NCI-H2107 treated with DMSO at 0.1 percent for 48 hours (cell line): Measurements from ENCODE around the gene ANXA11.
A peak's percentile ranks its signal among the peaks of the same experiment; 100 is the strongest.
"Not testable (repeated sequence)": the region's sequence is repeated elsewhere in the genome, so short reads cannot be mapped to it uniquely, and the experiment has no call there.

ENCODE experiments used
- DNase-seq: peaks from one replicate; lab custom pipeline; 2025; ENCODE audit not compliant: unreplicated experiment; lab: John Stamatoyannopoulos, UW

The ANXA11 gene

DNA sequence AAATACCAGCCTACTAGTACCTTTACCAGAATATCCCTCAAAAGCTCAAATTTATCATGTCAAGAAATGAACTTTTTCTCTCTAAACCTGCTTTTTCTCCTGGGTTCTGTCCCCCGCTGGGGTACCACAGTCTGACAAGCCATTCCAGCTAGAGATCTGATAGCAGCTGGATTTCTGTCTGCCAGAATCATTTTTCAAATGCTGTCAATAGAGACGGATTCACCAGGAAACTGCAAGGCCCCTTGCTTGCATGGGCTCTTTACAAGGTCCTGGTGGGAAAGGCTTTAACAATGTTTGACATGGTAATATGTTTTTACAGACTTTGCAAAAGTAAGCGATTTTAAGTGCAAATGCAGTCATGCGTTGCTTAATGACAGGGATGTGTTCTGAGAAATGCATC lies 4.9 kb upstream of the ANXA11 start:
- no peak for DNase-seq

DNA sequence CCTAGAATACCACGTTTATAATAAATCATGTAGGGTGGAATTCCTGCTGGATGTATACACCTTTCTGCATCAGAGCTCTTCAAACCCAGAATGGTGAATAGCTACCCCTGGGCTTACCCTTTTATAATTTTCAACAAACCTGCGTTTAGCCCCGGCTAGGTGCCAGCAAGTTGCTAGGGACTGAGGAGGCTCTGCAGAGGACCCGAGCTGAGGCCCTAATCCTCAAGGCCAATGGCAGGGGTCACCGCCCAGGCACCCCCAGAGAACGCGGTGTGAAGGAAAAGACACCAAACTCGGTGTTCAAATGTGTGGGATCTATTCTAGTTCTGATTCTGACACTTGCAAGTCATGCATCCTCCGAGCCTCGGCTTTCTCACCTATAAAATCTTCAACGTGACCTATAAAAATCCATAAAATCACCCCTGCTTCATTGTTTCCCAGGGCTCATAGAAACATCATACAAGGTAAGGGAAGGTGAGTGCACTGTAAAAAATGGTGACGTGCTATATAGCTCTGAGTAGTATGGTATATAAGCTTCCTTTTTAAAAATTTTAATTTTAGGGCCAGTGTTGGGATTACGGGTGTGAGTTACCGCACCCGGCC lies 2.5 kb upstream of the ANXA11 start:
- DNase-seq, result no peak

DNA sequence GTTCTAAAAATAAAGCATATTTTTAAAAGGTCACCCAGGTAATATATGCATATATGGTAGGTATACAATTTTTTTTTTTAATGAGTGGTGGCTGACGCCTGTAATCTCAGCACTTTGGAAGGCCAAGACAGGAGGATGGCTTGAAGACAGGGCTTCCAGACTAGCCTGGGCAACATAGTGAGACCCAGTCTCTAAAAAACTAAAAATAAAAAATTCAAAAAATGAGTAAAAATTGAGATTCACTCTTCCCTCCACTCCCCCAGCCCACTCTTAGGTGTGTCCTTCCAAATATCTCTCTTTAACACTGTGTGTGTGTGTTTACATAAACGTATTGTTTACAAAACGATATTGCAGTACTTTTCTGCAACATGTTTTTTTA lies 929 bp upstream of the ANXA11 start:
- no peak for DNase-seq

DNA sequence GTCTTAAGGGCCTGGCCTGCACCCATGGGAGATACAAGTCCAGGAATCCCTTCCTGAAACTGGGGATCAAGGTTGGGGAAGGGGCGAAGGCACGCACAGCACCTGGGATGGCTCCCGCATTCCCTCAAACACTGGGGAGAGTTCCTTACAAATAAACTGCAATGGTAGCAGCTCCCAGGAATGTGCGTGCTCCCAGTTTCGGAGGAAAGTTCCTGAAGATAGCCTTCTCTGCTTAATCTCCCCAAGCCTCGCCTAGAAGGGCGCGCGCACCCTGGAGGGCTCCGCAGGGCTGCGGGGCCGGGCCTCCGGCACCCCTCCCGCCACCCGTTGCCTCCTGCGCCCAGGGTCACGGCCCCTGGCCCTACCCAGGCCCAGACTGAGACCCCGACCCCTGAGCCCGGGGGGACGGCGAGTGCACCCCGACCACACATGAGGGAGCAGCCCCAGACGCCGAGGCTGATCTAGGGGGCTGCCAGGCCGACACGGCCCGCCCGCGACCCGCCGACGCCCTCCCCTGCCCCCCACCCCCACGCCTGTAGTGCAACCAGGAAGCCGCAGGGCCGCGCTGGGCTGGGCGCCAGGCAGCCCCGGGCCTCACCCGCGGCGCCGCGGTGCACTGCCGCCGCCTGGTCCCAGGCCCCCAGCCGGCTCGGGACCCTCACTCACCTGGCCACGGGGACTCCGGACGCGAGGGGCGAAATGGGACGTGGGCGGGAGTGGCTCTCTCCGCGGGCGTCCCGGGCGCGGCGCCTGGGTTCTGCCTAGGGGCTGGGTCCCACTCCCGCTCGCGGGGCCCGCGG lies 460 bp downstream of the ANXA11 start:
- no peak for DNase-seq

DNA sequence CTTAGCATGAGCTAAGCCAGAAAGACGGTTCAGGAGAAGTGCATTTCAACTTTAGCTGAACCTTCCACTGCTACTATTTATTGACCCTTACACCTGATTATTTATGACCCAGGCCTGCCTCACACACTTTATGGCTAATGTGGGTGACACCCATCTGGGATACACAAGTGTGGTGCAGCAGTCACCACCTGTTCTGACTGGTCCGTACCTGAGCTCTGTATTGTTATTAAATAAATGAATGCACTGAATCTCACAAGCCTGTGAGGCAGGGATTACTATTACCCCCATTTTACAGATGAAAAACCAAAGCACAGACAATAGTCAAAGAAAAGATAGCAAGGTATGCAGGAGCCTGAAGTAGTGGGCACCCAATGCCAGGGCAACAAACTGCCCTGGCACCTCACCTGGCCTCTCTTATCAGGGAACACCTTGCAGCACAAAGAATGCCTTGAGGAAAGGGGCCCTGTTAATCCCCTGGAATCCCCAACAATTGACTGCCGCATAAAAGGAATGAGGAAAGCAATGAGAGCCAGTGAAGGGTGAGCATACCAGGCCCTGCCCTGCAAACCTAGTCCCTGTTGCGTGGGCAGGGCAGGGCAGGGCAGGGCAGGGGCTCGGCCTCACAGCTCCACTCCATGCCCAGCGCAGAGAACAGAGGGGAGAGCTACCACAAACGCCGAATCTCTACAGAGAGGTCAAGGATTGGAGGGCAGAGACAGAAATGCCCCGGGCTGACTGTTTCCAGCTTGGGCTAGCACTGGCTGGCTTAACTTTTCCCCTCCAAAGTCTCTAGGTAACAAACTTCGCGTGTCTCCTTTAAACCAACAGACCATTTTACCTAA lies 1.3 kb downstream of the ANXA11 start:
- DNase-seq, result peak; percentile 47

DNA sequence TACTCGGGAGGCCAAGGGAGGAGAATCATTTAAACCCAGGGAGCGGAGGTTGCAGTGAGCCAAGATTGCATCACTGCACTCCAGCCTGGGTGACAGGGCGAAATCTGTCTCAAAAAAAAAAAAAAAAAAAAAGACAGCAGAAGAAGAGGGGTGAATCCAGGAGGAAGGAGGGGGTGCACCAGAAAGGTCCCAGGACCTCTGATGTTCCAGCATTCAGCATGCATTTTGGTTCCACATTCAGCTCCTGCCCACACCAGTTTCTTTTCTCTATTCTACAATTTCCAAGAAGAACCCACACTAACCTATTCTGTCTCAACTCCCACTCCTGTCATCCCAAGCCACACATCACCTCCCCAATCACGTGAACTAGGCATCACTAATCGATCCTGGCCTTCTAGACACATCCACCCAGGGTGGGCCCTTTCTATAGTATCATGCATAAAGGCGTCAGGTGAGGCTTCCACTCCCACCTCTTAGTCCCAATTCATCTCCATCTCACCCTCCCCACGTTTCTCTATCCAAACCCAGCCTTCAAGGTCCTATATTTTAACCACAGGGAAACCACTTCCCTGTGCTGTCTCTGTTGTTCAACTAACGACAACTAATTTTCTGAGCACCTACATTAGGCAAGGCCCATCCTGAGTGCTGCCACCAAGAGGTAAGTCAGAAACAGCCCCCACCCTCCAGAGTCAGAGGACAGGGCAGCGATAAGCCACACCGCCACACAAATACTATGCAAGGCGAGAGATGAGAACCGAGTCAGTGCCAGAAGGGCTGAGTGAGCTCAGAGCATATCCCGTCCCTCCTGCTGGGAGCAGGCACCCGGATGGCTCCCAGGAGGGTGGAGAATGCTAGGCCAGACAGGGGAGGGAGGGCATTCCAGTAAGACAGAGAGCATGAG lies 2.2 kb downstream of the ANXA11 start:
- DNase-seq, result no peak

DNA sequence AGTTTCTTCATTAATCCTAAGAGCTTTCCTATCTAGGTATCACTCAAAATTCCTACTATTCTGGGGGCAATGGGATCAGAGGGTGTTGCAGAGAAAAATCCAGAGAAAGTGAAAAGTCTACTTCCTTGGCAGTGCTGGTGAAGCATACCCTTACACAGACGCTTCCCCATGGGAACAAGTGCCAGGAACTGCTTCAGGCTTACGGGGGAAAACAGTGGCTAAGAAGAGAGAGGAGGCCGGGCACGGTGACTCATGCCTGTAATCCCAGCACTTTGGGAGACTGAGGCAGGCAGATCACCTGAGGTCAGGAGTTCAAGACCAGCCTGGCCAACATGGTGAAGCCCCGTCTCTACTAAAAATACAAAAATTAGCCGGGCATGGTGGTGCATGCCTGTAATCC lies 2.8 kb downstream of the ANXA11 start:
- DNase-seq, result not testable (repeated sequence)

DNA sequence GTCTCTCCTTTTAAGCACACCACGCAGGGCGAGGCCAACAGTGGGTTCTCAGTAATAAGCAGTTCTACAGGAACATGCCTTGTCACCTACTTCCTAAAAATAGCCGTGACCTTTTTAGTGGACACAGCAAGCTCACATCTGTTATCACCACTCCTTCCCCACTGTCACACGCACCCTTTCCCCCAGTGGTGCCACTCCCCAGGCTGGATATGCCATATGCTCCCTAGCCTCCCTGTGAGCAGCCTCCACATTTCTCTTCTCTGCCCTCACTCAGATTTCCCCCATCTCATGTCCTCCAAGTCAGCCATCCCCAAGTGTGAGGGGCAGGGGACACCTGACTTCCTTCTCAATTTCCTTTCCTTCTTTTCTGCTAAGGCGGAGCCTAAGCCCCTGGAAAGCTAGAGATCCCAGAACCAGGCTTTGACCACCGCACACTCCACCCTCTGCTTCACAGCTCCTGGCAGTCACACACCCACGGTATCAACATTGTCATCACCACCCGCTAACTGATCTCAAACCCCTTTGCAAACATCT lies 3.7 kb downstream of the ANXA11 start:
- no peak for DNase-seq

DNA sequence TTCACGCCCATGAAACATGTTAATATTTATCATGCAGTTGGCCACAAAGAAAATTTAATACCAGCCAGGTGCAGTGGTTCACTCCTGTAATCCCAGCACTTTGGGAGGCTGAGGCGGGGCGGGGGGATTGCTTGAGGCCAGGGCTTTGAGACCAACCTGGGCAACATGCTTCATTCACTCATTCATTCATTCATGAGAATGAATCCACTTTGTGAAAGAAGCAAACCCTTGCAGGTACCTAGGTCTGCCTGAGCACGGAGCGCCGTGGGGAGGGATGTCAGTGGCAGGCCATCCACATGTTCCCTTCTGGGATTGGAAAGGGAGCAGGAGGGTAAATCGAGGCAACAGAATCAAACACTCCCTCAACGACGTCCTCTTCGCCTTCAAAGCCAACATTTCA lies 4.7 kb downstream of the ANXA11 start:
- DNase-seq, result no peak

DNA sequence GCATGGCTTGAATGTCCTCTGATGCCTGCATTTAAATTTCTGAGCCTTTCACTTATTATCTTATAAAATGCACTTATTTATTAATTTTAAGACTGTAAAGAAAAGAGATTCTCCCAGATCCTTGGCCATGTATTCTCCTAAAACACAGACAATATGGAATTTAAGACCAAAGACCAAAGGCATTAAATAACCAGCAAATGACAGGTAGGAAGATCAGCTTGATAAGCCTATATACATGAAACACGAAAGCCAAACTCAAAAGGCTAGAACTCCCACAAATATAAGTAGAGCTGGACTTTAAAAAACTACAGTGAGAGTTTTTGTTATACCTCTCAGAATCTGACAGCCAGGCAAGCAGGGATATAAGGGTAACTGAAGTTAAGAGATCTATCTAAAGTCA lies 5.1 kb downstream of the ANXA11 start:
- no peak for DNase-seq

DNA sequence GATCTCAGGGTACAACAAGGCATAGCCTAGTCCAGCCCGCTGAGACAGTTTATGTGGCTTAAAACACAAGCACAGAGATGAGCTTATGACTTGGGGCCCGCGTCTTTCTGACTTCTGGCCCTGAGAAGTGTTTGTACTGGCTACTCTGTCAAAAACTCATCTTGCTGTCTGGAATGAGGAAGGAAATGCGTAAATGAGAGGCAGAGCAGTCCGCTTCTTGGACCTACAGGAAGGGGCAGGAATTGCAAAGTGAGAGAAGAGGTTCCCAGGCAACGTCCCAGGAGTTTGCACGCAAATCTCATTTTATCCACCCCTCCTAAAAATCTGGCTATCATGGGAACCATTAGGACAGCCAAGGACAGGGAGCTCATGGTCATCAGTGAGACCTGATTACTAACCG lies 5.5 kb downstream of the ANXA11 start:
- DNase-seq, result no peak

DNA sequence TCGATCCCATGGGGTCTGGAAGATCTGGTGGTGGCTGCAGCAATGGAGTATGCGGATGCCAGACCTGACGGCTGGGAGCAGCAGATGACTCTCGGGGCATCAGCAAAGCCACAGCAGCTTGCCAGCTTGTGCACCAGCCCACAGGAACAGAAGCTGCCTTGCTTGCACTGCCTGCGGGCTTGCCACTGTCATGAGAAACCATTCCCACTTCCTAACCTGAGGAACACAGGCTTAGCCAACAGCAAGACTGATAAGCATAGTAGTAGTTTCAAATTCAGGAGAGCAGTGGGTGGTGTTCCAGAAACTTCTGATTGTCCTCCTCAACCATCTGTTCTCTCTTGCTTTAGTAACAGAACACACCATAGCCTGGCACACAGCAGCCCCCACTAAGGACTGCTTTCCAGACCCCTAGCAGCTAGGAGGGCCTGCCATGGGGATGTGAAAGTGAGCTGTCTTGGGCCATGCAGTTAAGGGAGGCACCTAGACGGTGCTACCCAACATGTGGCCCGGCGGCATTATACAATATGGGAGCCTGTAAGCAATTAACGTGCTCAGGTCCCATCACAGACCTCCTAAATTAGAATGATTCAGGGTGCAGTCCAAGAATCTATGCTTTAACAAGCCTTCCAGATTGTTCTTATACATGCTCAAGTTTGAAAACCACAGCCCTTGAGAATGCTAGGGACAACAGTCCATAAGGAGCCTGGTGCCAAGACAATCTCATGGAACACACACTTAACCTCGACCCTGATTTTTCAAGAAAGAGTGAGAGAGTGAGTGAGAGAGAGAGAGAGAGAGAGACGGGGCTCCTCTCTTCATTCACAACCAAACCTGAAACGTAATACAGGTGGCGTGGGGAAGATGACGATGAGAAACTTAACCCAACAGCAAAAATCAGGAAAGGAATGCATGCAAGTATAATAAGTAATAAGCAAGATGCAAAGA lies 7.1 kb downstream of the ANXA11 start:
- no peak for DNase-seq

DNA sequence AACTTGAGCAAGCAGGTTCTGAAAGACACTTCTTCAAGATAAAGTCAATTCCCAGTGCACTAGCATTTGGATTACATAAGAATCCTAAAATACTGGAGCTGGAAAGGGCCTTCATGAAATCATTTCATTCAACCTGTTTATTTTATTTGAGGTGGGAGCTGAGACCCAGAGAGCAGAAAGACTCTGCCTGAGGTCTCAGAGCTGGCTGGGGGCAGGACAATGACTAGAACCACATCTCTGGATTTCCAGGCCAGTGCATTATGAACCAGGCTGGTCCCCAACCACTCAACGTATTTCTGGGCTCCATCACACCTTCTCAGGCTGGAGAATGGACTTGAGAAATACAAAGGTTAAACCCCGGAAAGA lies 8.4 kb downstream of the ANXA11 start:
- DNase-seq, result no peak

DNA sequence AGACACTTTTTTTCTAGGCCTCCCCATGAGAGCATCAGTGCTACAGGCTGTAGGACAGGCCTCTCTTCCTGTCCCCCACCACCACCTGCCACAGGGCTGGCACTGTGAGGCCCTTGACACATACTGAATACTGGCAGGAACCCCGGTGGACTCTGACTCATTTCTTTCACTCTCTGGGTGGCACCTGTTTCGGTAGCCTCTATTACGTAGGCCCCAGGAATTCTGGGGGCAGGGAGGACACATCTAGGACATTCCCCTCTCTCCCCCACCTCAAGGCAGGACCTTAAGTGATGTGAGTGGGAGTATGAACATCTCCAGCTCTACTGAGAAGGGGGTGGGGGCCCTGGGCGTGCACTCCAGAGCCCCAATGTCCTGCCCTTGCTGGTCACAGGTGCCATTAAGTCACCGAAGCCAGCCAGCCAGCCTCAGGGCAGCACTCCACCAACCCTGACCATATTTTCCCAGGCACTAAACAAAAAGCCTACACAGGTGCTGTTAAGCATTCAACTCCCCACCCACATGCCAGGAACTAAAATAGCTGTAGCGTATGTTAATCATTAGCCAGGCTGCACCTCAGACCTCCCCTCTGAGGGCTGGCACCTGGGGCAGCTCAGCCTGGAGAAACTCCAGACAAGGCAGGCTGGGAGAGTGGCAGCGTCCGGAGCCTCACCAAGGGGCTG lies 8.9 kb downstream of the ANXA11 start:
- peak; percentile 24 for DNase-seq

DNA sequence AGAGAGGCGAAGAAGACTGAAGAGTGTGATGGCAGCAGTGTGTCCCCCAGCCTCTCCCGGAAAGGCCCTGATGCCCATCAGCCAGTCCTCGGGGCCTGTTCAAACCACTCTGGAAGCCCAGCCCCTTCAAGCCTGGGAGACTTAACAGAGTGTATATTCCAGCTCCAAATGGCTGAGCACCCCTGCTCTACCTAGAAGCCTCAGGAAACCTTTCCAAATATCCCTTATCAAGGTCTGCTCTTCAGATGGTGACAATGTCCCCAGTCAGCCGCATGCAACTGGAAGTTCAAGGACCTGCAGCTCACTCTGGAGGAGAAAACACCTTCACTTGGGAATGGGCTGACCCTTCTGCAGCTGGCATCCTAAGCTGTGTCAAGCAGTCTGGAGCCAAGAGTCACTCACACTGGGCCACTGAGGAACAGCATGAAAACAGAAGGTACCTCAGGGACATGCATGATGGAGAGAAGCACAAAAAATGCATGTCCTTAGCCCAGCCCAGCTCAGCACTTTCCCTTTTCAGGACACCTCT lies 10.2 kb downstream of the ANXA11 start:
- no peak for DNase-seq

DNA sequence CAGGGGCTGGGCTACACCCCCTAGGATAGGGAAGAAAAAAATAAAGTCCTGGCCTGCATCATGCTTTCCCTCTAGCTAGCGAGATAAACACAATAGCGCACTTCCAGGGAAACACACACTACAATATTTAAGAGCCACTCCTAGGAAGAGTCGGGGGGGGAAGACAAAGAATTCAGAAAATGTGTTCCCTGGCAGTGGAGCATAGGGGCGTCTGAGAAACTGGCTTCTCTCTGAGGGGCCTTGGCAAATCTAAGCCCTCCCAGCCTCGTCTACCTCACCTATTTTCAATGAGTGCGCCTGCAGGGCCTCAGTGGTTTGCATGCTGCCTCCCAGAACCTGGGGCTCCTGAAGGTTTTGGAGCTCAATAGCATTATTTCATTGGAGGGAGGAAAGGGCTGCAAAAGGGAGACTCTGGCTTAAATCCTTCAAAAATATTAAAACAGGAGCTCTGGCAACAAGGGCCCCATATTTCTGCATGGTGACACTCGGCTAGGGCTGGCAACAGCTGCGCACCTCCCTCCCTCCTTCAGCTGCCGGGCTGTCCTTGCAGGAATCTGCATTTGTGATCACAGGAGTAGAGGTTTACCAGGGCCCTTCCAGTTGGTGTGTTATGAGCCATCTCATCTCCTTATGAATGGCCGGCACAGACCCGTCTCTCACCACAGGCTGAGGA lies 10.8 kb downstream of the ANXA11 start:
- DNase-seq, result no peak

DNA sequence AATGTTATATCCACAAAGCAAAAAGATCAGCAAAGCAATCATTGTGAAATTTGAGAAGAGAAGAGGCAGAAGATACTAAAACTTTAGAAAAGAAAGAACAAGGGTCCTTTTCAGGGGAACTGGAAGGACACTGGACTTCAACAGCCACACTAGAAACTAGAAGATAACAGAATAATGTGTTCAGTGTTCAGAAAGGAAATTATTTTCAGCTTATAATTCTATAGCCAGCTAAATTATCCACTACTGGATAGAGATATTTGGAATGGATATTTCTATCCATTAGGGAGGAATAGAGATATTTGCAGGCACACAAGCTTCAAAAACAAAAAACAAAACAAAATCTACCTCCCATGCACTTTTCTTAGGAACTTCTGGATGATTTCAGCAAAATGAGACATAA lies 12.8 kb downstream of the ANXA11 start:
- DNase-seq, result no peak

DNA sequence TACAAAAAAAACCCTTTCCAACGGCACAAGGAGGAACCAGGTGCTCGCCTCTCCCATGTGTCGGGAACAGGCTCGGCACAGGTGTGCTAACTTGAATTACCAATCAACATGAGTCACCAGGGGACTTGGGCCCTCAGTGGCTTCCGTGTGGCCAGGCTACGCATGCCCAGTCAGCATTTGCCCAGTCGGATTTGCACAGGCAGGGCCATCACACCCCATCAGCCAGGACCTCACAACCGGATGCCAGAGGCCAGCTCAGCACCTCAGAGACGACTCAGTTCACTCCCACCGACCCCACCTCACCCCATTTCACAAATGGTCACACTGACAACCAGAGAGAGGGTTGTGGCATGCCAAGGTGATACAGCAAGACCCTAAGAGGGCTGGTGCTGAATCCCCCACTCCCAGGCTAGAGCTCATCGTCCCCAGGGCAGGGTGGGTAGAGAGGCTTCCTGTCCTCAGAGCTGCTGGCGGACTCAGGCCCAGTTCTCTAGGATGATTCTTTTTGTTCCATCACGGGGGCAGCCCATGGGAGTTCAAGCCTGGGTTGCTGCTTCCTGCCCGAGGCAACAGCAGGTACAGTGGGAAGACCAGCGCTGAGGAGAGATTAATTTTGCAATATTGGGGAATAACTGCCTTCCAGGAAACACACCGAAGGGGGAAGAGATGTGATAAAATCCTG lies 13.6 kb downstream of the ANXA11 start:
- DNase-seq, result no peak
